Panc1 (cell line): ENCODE measurements around the gene BRCA1. TPM values are rescaled to one million over a fixed set of nuclear protein-coding genes. Genes with fewer than 3 reads are reported as not detected.
"Not testable (repeated sequence)": the region's sequence is repeated elsewhere in the genome, so short reads cannot be mapped to it uniquely, and the experiment has no call there.

Experiments
- ATAC-seq: fragments of 200-7000 bp; cut with Tn5 transposase; 2 replicates; pipeline ENCODE4 v1.9.1; 2020; ENCODE audit warnings: mild to moderate bottlenecking, moderate library complexity
- BruUV-seq: library from RNA; stranded (reverse); fragments of 400-500 nt; replicated peaks from 2 replicates; lab custom pipeline; 2021; lab: Mats Ljungman, UMichigan
- CTCF ChIA-PET: fragments of 300-600 bp; sonication (Branson Sonifier 250); formaldehyde crosslinking; loops from one replicate; lab custom pipeline; 2022; ENCODE audit warnings: antibody characterized with exemption; lab: Charles Lee
- POLR2A ChIA-PET: fragments of 300-600 bp; sonication (Branson Sonifier 250); formaldehyde crosslinking; loops from one replicate; lab custom pipeline; 2022; ENCODE audit warnings: antibody characterized with exemption; lab: Charles Lee
- DNase-seq: peaks from one replicate; pipeline ENCODE4 v3.0.0-alpha.2; 2010; ENCODE audit warnings: low read depth, low spot score
- H3K27ac ChIP-seq: 2 replicates; pipeline ENCODE4 v1.5.1; 2011; ENCODE audit warnings: mild to moderate bottlenecking, low read length, inconsistent platforms
- H3K27me3 ChIP-seq: fragments of 200-500 bp; sonication (Bioruptor generic); 2 replicates; pipeline ENCODE4 v1.6.0; 2014; ENCODE audit warnings: low read length, inconsistent platforms; ENCODE audit not compliant: control insufficient read depth, insufficient read depth
- H3K36me3 ChIP-seq: fragments of 200-500 bp; sonication (Bioruptor generic); 2 replicates; pipeline ENCODE4 v1.5.1; 2014; ENCODE audit warnings: inconsistent platforms, mild to moderate bottlenecking, low read length, moderate library complexity; ENCODE audit not compliant: control insufficient read depth, insufficient read depth
- H3K4me1 ChIP-seq: 2 replicates; pipeline ENCODE4 v1.5.1; 2011; ENCODE audit warnings: inconsistent platforms, mild to moderate bottlenecking, low read length, moderate library complexity; ENCODE audit not compliant: control insufficient read depth, insufficient read depth
- H3K4me3 ChIP-seq, 2 experiments: 2 replicates each; pipeline ENCODE4 v1.5.1; 2011 to 2012; ENCODE audit warnings: low read depth in 2 of 2, low read length in 2 of 2, mild to moderate bottlenecking in 2 of 2, inconsistent platforms in 1 of 2, moderate library complexity in 1 of 2
- H3K9me3 ChIP-seq: fragments of 200-500 bp; sonication (Bioruptor generic); 2 replicates; pipeline ENCODE4 v1.5.1; 2014; ENCODE audit warnings: low read depth, mild to moderate bottlenecking, inconsistent platforms, low read length, moderate library complexity; ENCODE audit not compliant: control insufficient read depth, insufficient read depth
- CTCF ChIP-seq: fragments of 450-650 bp; IDR thresholded peaks from 2 replicates; pipeline ENCODE4 v1.5.1; 2017; ENCODE audit warnings: mild to moderate bottlenecking
- POLR2AphosphoS5 ChIP-seq: IDR thresholded peaks from 2 replicates; pipeline ENCODE4 v1.6.1; 2012; ENCODE audit warnings: mild to moderate bottlenecking, low read depth, low read length, moderate library complexity
- SIN3A ChIP-seq: IDR thresholded peaks from 2 replicates; pipeline ENCODE4 v1.6.1; 2012; ENCODE audit warnings: low read depth, mild to moderate bottlenecking, low read length, moderate library complexity, borderline replicate concordance; ENCODE audit not compliant: insufficient read depth
- TCF7L2 ChIP-seq: IDR thresholded peaks from 2 replicates; pipeline ENCODE4 v1.6.1; 2011; ENCODE audit warnings: mild to moderate bottlenecking, low read depth, low read length, inconsistent platforms
- in situ Hi-C: cut with HindIII; loops from 2 replicates; pipeline ENCODE4 v1.10.0; 2016; ENCODE audit warnings: low sequenced_read_pairs, low pct_unique_long_range_greater_than_20kb
- intact Hi-C: fragments of 100-400 bp; cut with micrococcal nuclease; formaldehyde crosslinking; loops from one replicate; pipeline ENCODE4 v1.10.0; 2022; ENCODE audit not compliant: unreplicated experiment
- total RNA-seq: library from RNA; stranded (reverse); gene quantifications from one replicate; pipeline ENCODE4 v1.2.1, GENCODE V29; 2021; ENCODE audit not compliant: unreplicated experiment
- TF ChIP-seq, protein P1 (sequence below), 2 experiments: IDR thresholded peaks; 2 replicates each; pipeline ENCODE4 v1.6.1; 2011 to 2012; ENCODE audit warnings: low read depth in 2 of 2, control low read depth in 1 of 2, low read length in 1 of 2, mild to moderate bottlenecking in 1 of 2, moderate library complexity in 1 of 2; ENCODE audit not compliant: insufficient read depth in 1 of 2

Gene BRCA1
- total RNA-seq, 1 experiment from 2014 or later: 29.9 TPM

- Histone ChIP-seq H3K4me1 (no peaks in the 10 kb centered on the region), H3K36me3 (no peaks in the 10 kb centered on the region), H3K9me3 (no peaks in the 10 kb centered on the region), H3K27me3 (no peaks in the 10 kb centered on the region), H3K4me3 (no peak overlapping the region), H3K27ac (no peak overlapping the region)
- BruUV-seq: no TSS peak
- intact Hi-C loops (no loop called here), in situ Hi-C loops (no loop called here)
- DNase-seq: no peak
- no peak for TF ChIP-seq CTCF
- TF ChIP-seq POLR2AphosphoS5: no peak
- TF ChIP-seq TCF7L2: no peak
- TF ChIP-seq, protein P1, sequence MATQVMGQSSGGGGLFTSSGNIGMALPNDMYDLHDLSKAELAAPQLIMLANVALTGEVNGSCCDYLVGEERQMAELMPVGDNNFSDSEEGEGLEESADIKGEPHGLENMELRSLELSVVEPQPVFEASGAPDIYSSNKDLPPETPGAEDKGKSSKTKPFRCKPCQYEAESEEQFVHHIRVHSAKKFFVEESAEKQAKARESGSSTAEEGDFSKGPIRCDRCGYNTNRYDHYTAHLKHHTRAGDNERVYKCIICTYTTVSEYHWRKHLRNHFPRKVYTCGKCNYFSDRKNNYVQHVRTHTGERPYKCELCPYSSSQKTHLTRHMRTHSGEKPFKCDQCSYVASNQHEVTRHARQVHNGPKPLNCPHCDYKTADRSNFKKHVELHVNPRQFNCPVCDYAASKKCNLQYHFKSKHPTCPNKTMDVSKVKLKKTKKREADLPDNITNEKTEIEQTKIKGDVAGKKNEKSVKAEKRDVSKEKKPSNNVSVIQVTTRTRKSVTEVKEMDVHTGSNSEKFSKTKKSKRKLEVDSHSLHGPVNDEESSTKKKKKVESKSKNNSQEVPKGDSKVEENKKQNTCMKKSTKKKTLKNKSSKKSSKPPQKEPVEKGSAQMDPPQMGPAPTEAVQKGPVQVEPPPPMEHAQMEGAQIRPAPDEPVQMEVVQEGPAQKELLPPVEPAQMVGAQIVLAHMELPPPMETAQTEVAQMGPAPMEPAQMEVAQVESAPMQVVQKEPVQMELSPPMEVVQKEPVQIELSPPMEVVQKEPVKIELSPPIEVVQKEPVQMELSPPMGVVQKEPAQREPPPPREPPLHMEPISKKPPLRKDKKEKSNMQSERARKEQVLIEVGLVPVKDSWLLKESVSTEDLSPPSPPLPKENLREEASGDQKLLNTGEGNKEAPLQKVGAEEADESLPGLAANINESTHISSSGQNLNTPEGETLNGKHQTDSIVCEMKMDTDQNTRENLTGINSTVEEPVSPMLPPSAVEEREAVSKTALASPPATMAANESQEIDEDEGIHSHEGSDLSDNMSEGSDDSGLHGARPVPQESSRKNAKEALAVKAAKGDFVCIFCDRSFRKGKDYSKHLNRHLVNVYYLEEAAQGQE (IDR thresholded peaks at IDR 0.05; ENCODE audit: insufficient read depth in 1 of 2, low read depth in 2 of 2, low read length in 1 of 2): no peak
- no peak for TF ChIP-seq SIN3A
- ChIA-PET CTCF (no interaction called here), POLR2A (no interaction called here)
- no peak for ATAC-seq
Observed at GRCh38 chr17:43155666-43156065, 30.5 kb upstream of the BRCA1 start.

- H3K36me3 ChIP-seq, H3K27me3 ChIP-seq, H3K4me1 ChIP-seq, DNase-seq, H3K4me3 ChIP-seq, intact Hi-C loops, POLR2A ChIA-PET, ATAC-seq, H3K27ac ChIP-seq, in situ Hi-C loops, BruUV-seq, H3K9me3 ChIP-seq: not testable (repeated sequence)
- CTCF ChIA-PET: interaction anchor here (0.7 to 0.9 kb wide), 2 partner anchors 239 to 1161 kb away, joined by 3 read pairs; no protein-coding TSS in a partner anchor
Observed at GRCh38 chr17:43153197-43153835, 28.2 kb upstream of the BRCA1 start.

GRCh38 chr17:43151880-43152456 is 26.8 kb upstream of the BRCA1 start:
- BruUV-seq: no TSS peak
- Histone ChIP-seq H3K27me3 (no peaks in the 10 kb centered on the region), H3K4me1 (no peaks in the 10 kb centered on the region), H3K36me3 (no peaks in the 10 kb centered on the region), H3K9me3 (no peaks in the 10 kb centered on the region), H3K27ac (no peak overlapping the region), H3K4me3 (no peak overlapping the region)
- ATAC-seq: no peak
- no peak for DNase-seq
- ChIA-PET POLR2A (no interaction called here), CTCF (interaction anchor here (0.7 kb wide), 1 partner anchor 471 kb away, joined by 3 read pairs; no protein-coding TSS in a partner anchor)
- no peak for TF ChIP-seq POLR2AphosphoS5
- no peak for TF ChIP-seq CTCF
- TF ChIP-seq TCF7L2: no peak
- TF ChIP-seq, protein P1 (IDR thresholded peaks at IDR 0.05; ENCODE audit: insufficient read depth in 1 of 2, low read depth in 2 of 2, low read length in 1 of 2): no peak
- TF ChIP-seq SIN3A: no peak
- in situ Hi-C loops (no loop called here), intact Hi-C loops (no loop called here)
